Tibial nerve (tissue), 4 donors: ENCODE results near the gene NYNRIN. TPM values are rescaled to one million over a fixed set of nuclear protein-coding genes. Genes with fewer than 3 reads are reported as not detected.

Experiments used
- DNase-seq, 2 donors: peaks; one replicate each; pipeline ENCODE4 v3.0.0-alpha.2; 2019; ENCODE audit warnings: low spot score in 2 of 2
- H3K27ac ChIP-seq, 4 donors: fragments of 200-600 bp; sonication (generic) in 3 of 4; one replicate each; pipeline ENCODE4 v1.5.1; 2017 to 2019; ENCODE audit warnings: mild to moderate bottlenecking in 1 of 4
- H3K27me3 ChIP-seq, 2 donors: fragments of 200-600 bp; sonication (generic) in 1 of 2; one replicate each; pipeline versions ENCODE4 v1.5.1 to v1.6.0; 2017 to 2019
- H3K36me3 ChIP-seq, 3 donors: fragments of 200-600 bp; sonication (generic); one replicate each; pipeline ENCODE4 v1.5.1; 2018 to 2019
- H3K4me1 ChIP-seq, 4 donors: fragments of 200-600 bp; sonication (generic) in 3 of 4; one replicate each; pipeline ENCODE4 v1.5.1; 2017 to 2019
- H3K4me3 ChIP-seq, 4 donors: fragments of 200-600 bp; sonication (generic) in 3 of 4; one replicate each; pipeline ENCODE4 v1.5.1; 2017 to 2019; ENCODE audit warnings: mild to moderate bottlenecking in 1 of 4, moderate library complexity in 1 of 4
- H3K9me3 ChIP-seq, 4 donors: fragments of 200-600 bp; sonication (generic) in 3 of 4; one replicate each; pipeline ENCODE4 v1.5.1; 2017 to 2019
- CTCF ChIP-seq, 5 experiments: fragments of 200-600 bp in 3 of 5; fragments of 450-650 bp in 2 of 5; sonication (generic) in 3 of 5; IDR thresholded peaks; one replicate each; pipeline ENCODE4 v1.5.1; 2016 to 2019; ENCODE audit warnings: antibody characterized with exemption in 5 of 5, mild to moderate bottlenecking in 3 of 5, moderate library complexity in 2 of 5
- EP300 ChIP-seq, 2 donors: sonication (generic); formaldehyde crosslinking; IDR thresholded peaks; one replicate each; pipeline ENCODE4 v1.6.1; 2017; ENCODE audit warnings: antibody characterized with exemption in 2 of 2, mild to moderate bottlenecking in 1 of 2
- POLR2A ChIP-seq, 2 donors: fragments of 450-650 bp; IDR thresholded peaks; one replicate each; pipeline ENCODE4 v1.6.1; 2017; ENCODE audit warnings: antibody characterized with exemption in 2 of 2, mild to moderate bottlenecking in 2 of 2, moderate library complexity in 2 of 2
- WGBS, 2 donors: methylation state at CpG; one replicate each; pipeline ENCODE4 v1.1.5; 2018; 5-methylcytosine and 5-hydroxymethylcytosine counted together
- total RNA-seq, 4 donors: library from RNA; depleted of rRNA; stranded (reverse); fragments of >200 nt; gene quantifications; one replicate each; pipeline ENCODE4 v1.1.0, GENCODE V29; 2016

Gene NYNRIN
- total RNA-seq, 4 donors from 2014 or later = 17.4 to 24.7 (median 19.4) TPM

DNA sequence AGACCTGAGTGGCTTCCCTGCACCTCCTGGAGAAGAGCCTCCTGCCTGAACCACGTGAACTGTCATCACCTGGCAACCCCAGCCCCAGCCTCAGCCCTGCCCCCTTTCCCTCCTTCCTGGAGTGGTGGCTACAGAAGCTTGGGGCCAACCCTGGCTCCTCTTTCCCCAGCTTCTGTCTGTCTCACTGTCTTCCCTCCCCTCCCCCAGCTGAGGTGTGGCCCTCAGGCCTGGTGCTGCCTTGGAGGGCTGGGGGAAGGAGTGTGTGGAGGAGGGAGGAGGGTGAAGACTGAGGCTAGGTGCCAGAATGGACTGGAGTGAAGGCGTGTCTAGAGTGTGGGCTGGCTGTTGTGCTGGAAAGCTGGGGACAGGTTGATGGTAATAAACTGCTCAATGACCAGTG lies 21.1 kb upstream of the NYNRIN start:
- DNase-seq = no peak
- 57 to 88% methylated on average over 2 of the region's 2 CpGs for WGBS, 2 donors
- H3K36me3 ChIP-seq = peaks cover 0 to 52% (median 0%) of the 10 kb centered on the region in 3 donors
- H3K4me1 ChIP-seq = no peaks in the 10 kb centered on the region
- H3K9me3 ChIP-seq = no peaks in the 10 kb centered on the region
- TF ChIP-seq CTCF (IDR thresholded peaks at IDR 0.05) = no peak
- TF ChIP-seq EP300 (IDR thresholded peaks at IDR 0.05) = no peak
- TF ChIP-seq POLR2A (IDR thresholded peaks at IDR 0.05) = no peak
- no peaks in the 10 kb centered on the region for H3K27me3 ChIP-seq
- H3K27ac ChIP-seq = no peak overlapping the region
- H3K4me3 ChIP-seq = no peak overlapping the region

DNA sequence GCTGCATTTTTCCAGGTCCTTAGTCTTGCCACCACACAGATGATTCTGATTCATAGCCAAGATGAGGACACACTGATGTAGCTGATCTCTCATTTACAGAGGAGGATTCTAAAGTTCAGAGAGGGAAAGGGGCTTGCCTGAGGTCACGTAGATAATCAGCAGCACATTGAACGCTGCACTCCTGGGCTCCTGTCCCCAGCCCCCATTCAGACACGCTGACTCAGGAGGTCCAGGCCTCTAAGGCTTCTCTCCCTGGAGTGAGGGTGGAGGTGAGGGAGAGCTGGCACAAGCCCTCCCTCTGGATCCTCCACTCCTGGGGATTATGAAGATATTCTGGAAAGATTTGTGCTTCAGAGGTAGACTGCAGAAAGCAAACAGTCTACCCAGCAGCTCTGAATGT lies 20.5 kb upstream of the NYNRIN start:
- Histone ChIP-seq H3K27me3 (no peaks in the 10 kb centered on the region), H3K4me1 (no peaks in the 10 kb centered on the region), H3K36me3 (peaks cover 0 to 45% (median 0%) of the 10 kb centered on the region in 3 donors), H3K4me3 (no peak overlapping the region), H3K9me3 (no peaks in the 10 kb centered on the region), H3K27ac (no peak overlapping the region)
- WGBS, 2 donors = 70 to 74% methylated on average over 3 of the region's 3 CpGs
- DNase-seq = no peak
- TF ChIP-seq POLR2A (IDR thresholded peaks at IDR 0.05) (no peak), EP300 (IDR thresholded peaks at IDR 0.05) (no peak), CTCF (IDR thresholded peaks at IDR 0.05) (no peak)

DNA sequence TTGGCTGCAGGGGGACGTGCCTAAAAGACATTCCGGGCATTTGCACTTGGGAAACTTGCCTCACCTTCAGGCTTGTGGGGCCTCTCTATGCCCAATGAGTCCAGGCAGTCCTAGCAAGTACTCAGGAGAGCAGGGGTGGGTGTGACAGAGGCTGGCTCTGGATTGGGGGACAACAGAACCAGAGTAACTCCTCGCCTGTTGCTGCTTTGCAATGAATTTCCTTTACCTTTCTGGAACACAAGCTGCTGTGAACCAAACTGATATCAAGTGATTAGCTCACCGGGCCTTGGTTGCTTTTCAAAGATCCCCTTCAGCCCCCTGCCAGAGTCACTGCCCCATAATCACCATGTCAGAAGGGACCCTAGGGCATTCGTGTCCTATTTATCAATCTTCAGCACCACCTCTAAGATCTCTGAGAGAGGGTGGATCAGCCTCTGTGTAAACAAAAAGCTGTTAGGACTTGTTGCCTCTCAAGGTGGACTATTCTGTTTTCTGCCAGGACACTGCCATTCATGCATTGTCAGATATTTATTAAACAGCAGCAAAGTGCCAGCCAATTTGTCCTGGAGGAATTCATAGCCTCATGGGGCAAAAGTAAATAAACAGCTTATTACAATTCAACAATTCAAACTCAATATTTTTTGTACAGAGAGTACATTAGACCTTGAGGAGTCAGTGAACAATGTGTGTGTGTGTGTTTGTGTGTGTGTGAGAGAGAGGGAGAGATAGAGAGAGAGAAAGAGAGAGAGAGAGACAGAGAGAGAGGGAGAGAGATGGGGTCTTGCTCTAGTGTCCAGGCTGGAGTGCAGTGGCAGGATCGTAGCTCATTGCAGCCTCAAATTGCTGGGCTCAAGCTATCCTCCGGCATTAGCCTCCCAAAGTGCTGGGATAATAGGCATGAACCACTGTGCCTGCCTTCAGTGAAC lies 19.6 kb upstream of the NYNRIN start:
- no peak for DNase-seq
- Histone ChIP-seq H3K4me3 (no peak overlapping the region), H3K9me3 (no peaks in the 10 kb centered on the region), H3K36me3 (peaks cover 0 to 36% (median 0%) of the 10 kb centered on the region in 3 donors), H3K27me3 (no peaks in the 10 kb centered on the region), H3K4me1 (no peaks in the 10 kb centered on the region), H3K27ac (no peak overlapping the region)
- TF ChIP-seq CTCF (IDR thresholded peaks at IDR 0.05) (no peak), POLR2A (IDR thresholded peaks at IDR 0.05) (no peak), EP300 (IDR thresholded peaks at IDR 0.05) (no peak)
- WGBS, 2 donors = 74 to 75% methylated on average over 7 of the region's 7 CpGs

GRCh38 chr14:24379907-24380730 lies 18.7 kb upstream of the NYNRIN start:
- Histone ChIP-seq H3K4me3 (no peak overlapping the region), H3K4me1 (no peaks in the 10 kb centered on the region), H3K27me3 (no peaks in the 10 kb centered on the region), H3K27ac (no peak overlapping the region), H3K9me3 (no peaks in the 10 kb centered on the region), H3K36me3 (peaks cover 0 to 27% (median 0%) of the 10 kb centered on the region in 3 donors)
- no peak for DNase-seq
- WGBS, 2 donors = 68 to 71% methylated on average over 15 of the region's 15 CpGs
- TF ChIP-seq CTCF (IDR thresholded peaks at IDR 0.05) (no peak), EP300 (IDR thresholded peaks at IDR 0.05) (no peak), POLR2A (IDR thresholded peaks at IDR 0.05) (no peak)
